RWPE1 (cell line): ENCODE results near the gene TBC1D1.

Experiments
- CTCF ChIA-PET: fragments of 350-600 bp; sonication (Branson Sonifier 250); formaldehyde crosslinking; extraction: SDS; loops from one replicate; lab custom pipeline; 2021; lab: Yijun Ruan, JAX
- POLR2A ChIA-PET: fragments of 400-600 bp; formaldehyde crosslinking; extraction: SDS; loops from one replicate; lab custom pipeline; 2020; ENCODE audit warnings: antibody characterized with exemption; ENCODE audit not compliant: low non-redundant PET; lab: Yijun Ruan, JAX
- DNase-seq: peaks from one replicate; pipeline ENCODE4 v3.0.0; 2012; ENCODE audit warnings: low spot score
- H3K27ac ChIP-seq: fragments of 450-650 bp; 2 replicates; pipeline ENCODE4 v1.5.1; 2017
- TF ChIP-seq, protein P1 (sequence below): fragments of 450-650 bp; conservative IDR thresholded peaks from 2 replicates; pipeline ENCODE4 v1.5.1; 2017; ENCODE audit warnings: low read depth, mild to moderate bottlenecking

Gene TBC1D1

GRCh38 chr4:37953620-37954293 lies 62.9 kb downstream of the TBC1D1 start:
- TF ChIP-seq, protein P1, sequence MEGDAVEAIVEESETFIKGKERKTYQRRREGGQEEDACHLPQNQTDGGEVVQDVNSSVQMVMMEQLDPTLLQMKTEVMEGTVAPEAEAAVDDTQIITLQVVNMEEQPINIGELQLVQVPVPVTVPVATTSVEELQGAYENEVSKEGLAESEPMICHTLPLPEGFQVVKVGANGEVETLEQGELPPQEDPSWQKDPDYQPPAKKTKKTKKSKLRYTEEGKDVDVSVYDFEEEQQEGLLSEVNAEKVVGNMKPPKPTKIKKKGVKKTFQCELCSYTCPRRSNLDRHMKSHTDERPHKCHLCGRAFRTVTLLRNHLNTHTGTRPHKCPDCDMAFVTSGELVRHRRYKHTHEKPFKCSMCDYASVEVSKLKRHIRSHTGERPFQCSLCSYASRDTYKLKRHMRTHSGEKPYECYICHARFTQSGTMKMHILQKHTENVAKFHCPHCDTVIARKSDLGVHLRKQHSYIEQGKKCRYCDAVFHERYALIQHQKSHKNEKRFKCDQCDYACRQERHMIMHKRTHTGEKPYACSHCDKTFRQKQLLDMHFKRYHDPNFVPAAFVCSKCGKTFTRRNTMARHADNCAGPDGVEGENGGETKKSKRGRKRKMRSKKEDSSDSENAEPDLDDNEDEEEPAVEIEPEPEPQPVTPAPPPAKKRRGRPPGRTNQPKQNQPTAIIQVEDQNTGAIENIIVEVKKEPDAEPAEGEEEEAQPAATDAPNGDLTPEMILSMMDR, result no peak
- no peak for DNase-seq
- no peak overlapping the region for H3K27ac ChIP-seq
- ChIA-PET POLR2A (no interaction called here), CTCF (no interaction called here)

DNA sequence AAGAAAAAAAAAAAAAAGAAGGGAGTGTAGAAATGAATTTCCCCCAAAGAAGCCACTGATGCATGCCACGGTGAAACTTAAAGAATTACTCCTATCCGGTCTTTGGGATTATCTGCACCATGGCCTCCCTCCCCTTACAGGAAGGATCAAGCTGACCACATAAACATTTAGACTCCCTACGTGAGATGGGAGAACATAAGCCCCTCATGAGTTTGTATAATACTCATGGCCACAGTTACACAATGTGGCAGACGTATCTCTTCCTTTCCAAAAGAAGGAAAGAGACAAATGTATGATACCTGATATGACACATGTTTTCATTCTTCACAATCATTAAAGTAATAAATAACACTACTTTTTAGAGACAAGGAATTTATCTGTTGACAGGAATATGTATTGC lies 66.1 kb downstream of the TBC1D1 start:
- POLR2A ChIA-PET, result no interaction called here
- CTCF ChIA-PET, result interaction anchor here (0.7 kb wide), 1 partner anchor 390 kb away, joined by 4 read pairs; no protein-coding TSS in a partner anchor
- TF ChIP-seq, protein P1, result no peak
- no peak overlapping the region for H3K27ac ChIP-seq
- no peak for DNase-seq

DNA sequence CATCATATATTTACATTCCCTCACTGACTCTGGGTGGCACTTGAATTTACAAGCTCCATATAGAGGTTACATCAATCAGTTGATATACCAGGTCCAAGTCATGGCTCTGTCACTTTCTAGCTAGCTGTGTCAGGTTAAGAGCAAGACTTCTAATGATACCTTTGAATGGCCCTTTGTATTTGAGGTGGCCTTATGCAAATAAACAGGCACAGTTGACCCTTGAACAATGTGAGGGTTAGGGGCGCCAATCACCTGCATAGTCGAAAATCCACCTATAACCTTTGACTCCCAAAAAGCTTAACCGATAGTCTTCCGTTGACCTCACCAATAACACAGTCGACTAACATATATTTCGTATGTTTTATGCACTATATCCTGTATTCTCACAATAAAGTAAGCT lies 68.0 kb downstream of the TBC1D1 start:
- no peak for DNase-seq
- no peak overlapping the region for H3K27ac ChIP-seq
- POLR2A ChIA-PET, result no interaction called here
- CTCF ChIA-PET, result no interaction called here
- TF ChIP-seq, protein P1, result no peak

DNA sequence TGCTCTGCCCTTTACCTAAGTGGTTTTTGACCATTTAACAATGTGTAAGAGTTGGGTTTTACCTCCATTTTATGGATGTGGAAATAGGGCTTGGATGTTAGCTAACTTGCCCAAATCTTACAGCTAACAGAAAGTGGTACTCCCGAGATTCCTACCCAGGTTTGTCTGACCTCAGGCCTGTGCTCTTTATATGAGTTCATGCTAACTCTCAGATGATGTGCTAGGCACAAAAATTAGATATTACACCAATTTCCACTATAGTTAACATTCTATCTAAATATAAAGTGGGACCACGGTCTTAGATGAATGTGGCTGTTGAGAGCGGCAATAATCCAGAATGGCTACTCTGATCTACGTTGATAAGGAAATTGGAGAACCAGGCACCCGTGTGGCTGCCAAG lies 69.2 kb downstream of the TBC1D1 start, which contains the start of gene PTTG2:
Gene PTTG2 (plus strand): TSS at position 301 of the 400 bp plus-strand sequence. CDS start 37 bp downstream, at position 338.
- ChIA-PET CTCF (no interaction called here), POLR2A (no interaction called here)
- H3K27ac ChIP-seq, result no peak within 1 kb of the TSS
- DNase-seq, result no peak
- TF ChIP-seq, protein P1, result no peak

- CTCF ChIA-PET, result no interaction called here
- DNase-seq, result no peak
- TF ChIP-seq, protein P1, result no peak
- H3K27ac ChIP-seq, result no peak overlapping the region
- POLR2A ChIA-PET, result no interaction called here
These were observed 70.0 kb downstream of the TBC1D1 start for GRCh38 chr4:37960679-37961450.

- TF ChIP-seq, protein P1, result no peak
- no peak for DNase-seq
- no peak overlapping the region for H3K27ac ChIP-seq
- CTCF ChIA-PET, result no interaction called here
- POLR2A ChIA-PET, result no interaction called here
These were observed 74.0 kb downstream of the TBC1D1 start for GRCh38 chr4:37964734-37965457.
